H1 (cell line): ENCODE data around the gene GRID2. TPM values are rescaled to one million over a fixed set of nuclear protein-coding genes. Genes with fewer than 3 reads are reported as not detected.

Experiments used
- CTCF ChIA-PET: fragments of 300-600 bp; sonication (Branson Sonifier 250); formaldehyde crosslinking; loops from one replicate; lab custom pipeline; 2021; ENCODE audit not compliant: partially characterized antibody; lab: Charles Lee
- POLR2A ChIA-PET: fragments of 300-600 bp; sonication (Branson Sonifier 250); formaldehyde crosslinking; loops from one replicate; lab custom pipeline; 2021; ENCODE audit warnings: inconsistent platforms; ENCODE audit not compliant: partially characterized antibody; lab: Charles Lee
- DNase-seq, 2 experiments: peaks; one replicate each; pipeline versions ENCODE4 v3.0.0 to v3.0.0-alpha.2; 2010 to 2022; ENCODE audit warnings: low spot score in 2 of 2, low read depth in 1 of 2, mixed read lengths in 1 of 2
- FAIRE-seq: peaks from 2 replicates; lab custom pipeline; 2011; peaks lifted over from hg19 to GRCh38; lab: Jason Lieb, UNC
- H2AFZ ChIP-seq: 2 replicates; pipeline ENCODE4 v1.8.1; 2012; ENCODE audit warnings: low read length, inconsistent platforms
- H2AK5ac ChIP-seq: 2 replicates; pipeline ENCODE4 v1.6.1; 2013; ENCODE audit warnings: low read depth, low read length
- H2BK120ac ChIP-seq: replicated peaks from 2 replicates; pipeline ENCODE3; 2013; ENCODE audit warnings: low read depth, low read length, inconsistent platforms
- H2BK12ac ChIP-seq: 2 replicates; pipeline ENCODE4 v1.6.1; 2013; ENCODE audit warnings: low read depth, low read length
- H2BK15ac ChIP-seq: 2 replicates; pipeline ENCODE4 v1.6.1; 2013; ENCODE audit warnings: low read length
- H2BK20ac ChIP-seq: 2 replicates; pipeline ENCODE4 v1.6.1; 2013; ENCODE audit warnings: low read length
- H2BK5ac ChIP-seq: 2 replicates; pipeline ENCODE4 v1.6.1; 2013; ENCODE audit warnings: low read depth, low read length
- H3K14ac ChIP-seq: 2 replicates; pipeline ENCODE4 v1.6.1; 2013; ENCODE audit warnings: inconsistent platforms; ENCODE audit not compliant: insufficient read length
- H3K18ac ChIP-seq: 2 replicates; pipeline ENCODE4 v1.6.1; 2013; ENCODE audit warnings: low read length; ENCODE audit errors: extremely low read depth
- H3K23ac ChIP-seq: 2 replicates; pipeline ENCODE4 v1.6.1; 2013; ENCODE audit warnings: inconsistent platforms; ENCODE audit not compliant: insufficient read length
- H3K23me2 ChIP-seq: 2 replicates; pipeline ENCODE4 v1.6.1; 2013; ENCODE audit warnings: low read depth, low read length
- H3K27ac ChIP-seq: 2 replicates; pipeline ENCODE4 v1.6.1; 2011; ENCODE audit warnings: low read depth, low read length, inconsistent platforms
- H3K27me3 ChIP-seq, 4 experiments: replicated peaks in 1 of 4; 1 replicate in 1 of 4; 2 replicates in 3 of 4; pipeline versions ENCODE4 v1.6.1 to v1.8.1; 2011 to 2013; ENCODE audit warnings: low read length in 3 of 4, mild to moderate bottlenecking in 3 of 4, inconsistent platforms in 2 of 4, mixed read lengths in 2 of 4, moderate library complexity in 1 of 4; ENCODE audit not compliant: control insufficient read depth in 3 of 4, insufficient read depth in 3 of 4; ENCODE audit errors: extremely low read depth in 1 of 4
- H3K36me3 ChIP-seq, 4 experiments: 2 replicates each; pipeline versions ENCODE4 v1.6.1 to v1.8.1; 2011 to 2013; ENCODE audit warnings: mild to moderate bottlenecking in 4 of 4, low read length in 3 of 4, moderate library complexity in 2 of 4, control low read depth in 1 of 4, inconsistent platforms in 1 of 4; ENCODE audit not compliant: insufficient read depth in 4 of 4, control insufficient read depth in 2 of 4
- H3K4ac ChIP-seq: replicated peaks from 2 replicates; pipeline ENCODE3; 2013; ENCODE audit warnings: low read length, low read depth, mixed read lengths, inconsistent platforms; ENCODE audit not compliant: insufficient read length
- H3K4me1 ChIP-seq, 4 experiments: replicated peaks in 1 of 4; 1 replicate in 1 of 4; 2 replicates in 3 of 4; pipeline versions ENCODE4 v1.6.1 to v1.8.1; 2011 to 2013; ENCODE audit warnings: low read length in 3 of 4, inconsistent platforms in 2 of 4, mixed read lengths in 1 of 4; ENCODE audit not compliant: insufficient read depth in 4 of 4, control insufficient read depth in 3 of 4
- H3K4me2 ChIP-seq, 2 experiments: 2 replicates each; pipeline versions ENCODE4 v1.6.1 to v1.8.1; 2011 to 2013; ENCODE audit warnings: low read depth in 2 of 2, low read length in 2 of 2, control low read depth in 1 of 2, inconsistent platforms in 1 of 2, mild to moderate bottlenecking in 1 of 2; ENCODE audit not compliant: insufficient read depth in 1 of 2
- H3K4me3 ChIP-seq, 4 experiments: fragments of 200-600, 300-600 bp in 1 of 4; sonication (generic), shearing (Covaris generic), sonication (Bioruptor Twin) in 1 of 4; 2 replicates each; pipeline versions ENCODE4 v1.5.1 to v1.8.1; 2011 to 2016; ENCODE audit warnings: low read length in 4 of 4, low read depth in 3 of 4, control low read depth in 2 of 4, inconsistent platforms in 2 of 4, mild to moderate bottlenecking in 2 of 4, mixed read lengths in 1 of 4, moderate library complexity in 1 of 4; ENCODE audit not compliant: insufficient read depth in 2 of 4; ENCODE audit errors: extremely low read depth in 1 of 4
- H3K56ac ChIP-seq: replicated peaks from 2 replicates; pipeline ENCODE3; 2013; ENCODE audit warnings: low read depth, mild to moderate bottlenecking, mixed read lengths, low read length, inconsistent platforms; ENCODE audit not compliant: insufficient read length
- H3K79me1 ChIP-seq: 2 replicates; pipeline ENCODE4 v1.6.1; 2013; ENCODE audit warnings: low read depth, low read length, control low read depth
- H3K79me2 ChIP-seq, 2 experiments: 2 replicates each; pipeline versions ENCODE4 v1.6.1 to v1.8.1; 2012 to 2013; ENCODE audit warnings: low read length in 2 of 2, mild to moderate bottlenecking in 2 of 2, inconsistent platforms in 1 of 2; ENCODE audit not compliant: insufficient read depth in 2 of 2, control insufficient read depth in 1 of 2
- H3K9ac ChIP-seq, 4 experiments: replicated peaks in 1 of 4; 1 replicate in 1 of 4; 2 replicates in 3 of 4; pipeline versions ENCODE4 v1.6.1 to v1.8.1; 2011 to 2013; ENCODE audit warnings: low read depth in 3 of 4, low read length in 3 of 4, control low read depth in 2 of 4, mild to moderate bottlenecking in 2 of 4, moderate library complexity in 2 of 4, inconsistent platforms in 1 of 4; ENCODE audit errors: extremely low read depth in 1 of 4
- H3K9me3 ChIP-seq, 2 experiments: 2 replicates each; pipeline versions ENCODE4 v1.6.1 to v1.8.1; 2012 to 2013; ENCODE audit warnings: mild to moderate bottlenecking in 2 of 2, moderate library complexity in 2 of 2, control low read depth in 1 of 2, inconsistent platforms in 1 of 2, low read depth in 1 of 2, low read length in 1 of 2, mixed read lengths in 1 of 2; ENCODE audit not compliant: insufficient read depth in 2 of 2
- H4K20me1 ChIP-seq, 2 experiments: replicated peaks in 1 of 2; 2 replicates each; pipeline versions ENCODE3 to v1.8.1; 2011 to 2013; ENCODE audit warnings: inconsistent platforms in 2 of 2, low read length in 2 of 2, mild to moderate bottlenecking in 1 of 2; ENCODE audit not compliant: insufficient read depth in 2 of 2, control insufficient read depth in 1 of 2
- H4K5ac ChIP-seq: 2 replicates; pipeline ENCODE4 v1.6.1; 2013; ENCODE audit warnings: low read length, low read depth, mixed read lengths, inconsistent platforms; ENCODE audit not compliant: insufficient read length
- H4K8ac ChIP-seq: 2 replicates; pipeline ENCODE4 v1.8.0; 2013; ENCODE audit warnings: mild to moderate bottlenecking, moderate library complexity, low read length, inconsistent platforms; ENCODE audit not compliant: insufficient read depth; ENCODE audit errors: extremely low read depth
- H4K91ac ChIP-seq: replicated peaks from 2 replicates; pipeline ENCODE3; 2013; ENCODE audit warnings: low read length, mixed read lengths, inconsistent platforms; ENCODE audit not compliant: insufficient read length
- ASH2L ChIP-seq: fragments of 200-600, 300-600 bp; sonication (generic); IDR thresholded peaks from one replicate; pipeline ENCODE4 v1.7.1; 2017; ENCODE audit warnings: low read length
- EP300 ChIP-seq, 2 experiments: IDR thresholded peaks; 1 replicate in 1 of 2; 2 replicates in 1 of 2; pipeline ENCODE4 v1.6.1; 2011 to 2012; ENCODE audit warnings: low read depth in 2 of 2, low read length in 2 of 2, mild to moderate bottlenecking in 2 of 2, borderline replicate concordance in 1 of 2, inconsistent platforms in 1 of 2, moderate library complexity in 1 of 2
- KDM5A ChIP-seq: fragments of 200-600 bp; IDR thresholded peaks from 2 replicates; pipeline ENCODE4 v1.7.1; 2012; ENCODE audit warnings: mild to moderate bottlenecking, low read length, inconsistent platforms, mixed read lengths
- PHF8 ChIP-seq: fragments of 200-600 bp; sonication (generic); conservative IDR thresholded peaks from 2 replicates; pipeline ENCODE4 v1.7.1; 2012; ENCODE audit warnings: low read depth, mild to moderate bottlenecking, inconsistent platforms, low read length, moderate library complexity
- RAD21 ChIP-seq, 2 experiments: IDR thresholded peaks in 1 of 2; conservative IDR thresholded peaks in 1 of 2; 2 replicates each; pipeline ENCODE4 v1.6.1; 2011; ENCODE audit warnings: low read depth in 2 of 2, low read length in 2 of 2, improper control_type of control experiment in 1 of 2, inconsistent platforms in 1 of 2, mild to moderate bottlenecking in 1 of 2, moderate library complexity in 1 of 2
- SIRT6 ChIP-seq: IDR thresholded peaks from one replicate; pipeline ENCODE4 v1.7.1; 2012; ENCODE audit warnings: low read length, inconsistent platforms
- SIX5 ChIP-seq: IDR thresholded peaks from 2 replicates; pipeline ENCODE4 v1.6.1; 2011; ENCODE audit warnings: mild to moderate bottlenecking, low read depth, low read length
- TAF1 ChIP-seq: IDR thresholded peaks from 2 replicates; pipeline ENCODE4 v1.6.1; 2011; ENCODE audit warnings: mild to moderate bottlenecking, low read depth, low read length
- ZNF274 ChIP-seq: IDR thresholded peaks from 2 replicates; pipeline ENCODE4 v1.7.0; 2012; ENCODE audit warnings: low read length, borderline replicate concordance; ENCODE audit errors: extremely low read depth
- WGBS, 2 experiments: shearing (Covaris generic) in 1 of 2; methylation state at CpG; one replicate each; pipeline versions ENCODE4 v1.1.6 to v1.1.7; 2013 to 2015; ENCODE audit warnings: low lambda C conversion rate in 2 of 2, mixed read lengths in 2 of 2, inconsistent platforms in 1 of 2, low coverage in 1 of 2, missing lambda C conversion rate in 1 of 2; ENCODE audit not compliant: insufficient replicate concordance in 2 of 2, insufficient coverage in 1 of 2, insufficient read length in 1 of 2; ENCODE audit errors: extremely low coverage in 1 of 2, missing lambda C conversion rate in 1 of 2; 5-methylcytosine and 5-hydroxymethylcytosine counted together
- polyA plus RNA-seq, 7 experiments: library from polyadenylated mRNA; depleted of rRNA in 3 of 7; stranded (reverse) in 5 of 7; unstranded in 2 of 7; fragments of >200 nt in 5 of 7; fragments of 200-250 nt in 2 of 7; gene quantifications; 1 replicate in 5 of 7; 2 replicates in 1 of 7; 4 replicates in 1 of 7; pipeline versions ENCODE4 v1.2.1 to v1.2.3, GENCODE V29; 2011 to 2013; ENCODE audit warnings: missing spikeins in 2 of 7, mixed read lengths in 2 of 7
- total RNA-seq: library from RNA; stranded (reverse); fragmentation: NEBNext Ultra II Directional; extraction: Animal tissue kit (Norgen Biotek cat#: 25700); gene quantifications from 2 replicates; pipeline ENCODE4 v1.2.1, GENCODE V29; 2021
- TF ChIP-seq, protein P1 (sequence below): IDR thresholded peaks from 2 replicates; pipeline ENCODE4 v1.6.1; 2011; ENCODE audit warnings: low read length, improper control_type of control experiment
- TF ChIP-seq, protein P2 (sequence below): IDR thresholded peaks from 2 replicates; pipeline ENCODE4 v1.6.1; 2012; ENCODE audit warnings: inconsistent platforms

GRID2 gene
- total and polyA plus RNA-seq, 2 of the 8 experiments (the other 6 are each of a cell fraction or from before 2014, with no cell fraction given) = 31.1 to 81.9 TPM

GRCh38 chr4:92279296-92279695, 24.5 kb upstream of the GRID2 start:
- Histone ChIP-seq H3K18ac (no peak overlapping the region), H4K20me1 (no peaks in the 10 kb centered on the region), H2AK5ac (no peak overlapping the region), H4K8ac (no peak overlapping the region), H2BK5ac (peak overlapping the region; percentile 47; the same call in 1 of the 2 replicates), H2AFZ (no peak overlapping the region), H3K23me2 (peaks cover 2% of the 10 kb centered on the region; the same call in 1 of the 2 replicates), H3K23ac (no peak overlapping the region), H3K4me2 (peak overlapping the region; percentile 56 to 58; a peak in 2 of 4 replicates), H3K4me3 (peak overlapping the region in 1 of 4 experiments; percentile 97; a peak in 3 of 8 replicates), H3K9ac (peak overlapping the region in 1 of 4 experiments; percentile 34; a peak in 1 of 7 replicates), H3K79me1 (no peaks in the 10 kb centered on the region), H2BK20ac (no peak overlapping the region), H4K91ac (no peak overlapping the region), H3K36me3 (peaks cover 0 to 10% (median 3%) of the 10 kb centered on the region in 4 experiments; a peak in 4 of 8 replicates), H3K79me2 (peaks cover 0 to 49% of the 10 kb centered on the region in 2 experiments; a peak in 2 of 4 replicates), H3K4ac (no peak overlapping the region), H3K27me3 (peaks cover 0 to 1% (median 0%) of the 10 kb centered on the region in 4 experiments; a peak in 1 of 7 replicates), H3K14ac (no peak overlapping the region), H3K56ac (no peak overlapping the region), H2BK120ac (no peak overlapping the region), H2BK12ac (no peak overlapping the region), H2BK15ac (no peak overlapping the region), H3K4me1 (peaks cover 0 to 12% (median 1%) of the 10 kb centered on the region in 4 experiments; a peak in 3 of 7 replicates), H4K5ac (peak overlapping the region; percentile 97), H3K27ac (peak overlapping the region; percentile 6; the same call in 1 of the 2 replicates), H3K9me3 (no peaks in the 10 kb centered on the region)
- FAIRE-seq (no peak), DNase-seq (no peak)
- POLR2A ChIA-PET = interaction anchor here (1.3 to 3.5 kb wide), 2 partner anchors 8 to 25 kb away, joined by 4 to 36 read pairs; partner anchors contain the start of gene GRID2
- WGBS, 2 experiments = 3% methylated on average over 1 of the region's 1 CpG; no CpG with 5 or more reads in 1 of the 2 experiments
- CTCF ChIA-PET = no interaction called here
- no peak for TF ChIP-seq PHF8
- TF ChIP-seq SIX5 = no peak
- no peak for TF ChIP-seq RAD21 (IDR thresholded peaks at IDR 0.05 in 1 of 2, conservative IDR thresholded peaks at IDR 0.05 in 1 of 2; ENCODE audit: low read depth in 2 of 2, low read length in 2 of 2)
- TF ChIP-seq, protein P1, sequence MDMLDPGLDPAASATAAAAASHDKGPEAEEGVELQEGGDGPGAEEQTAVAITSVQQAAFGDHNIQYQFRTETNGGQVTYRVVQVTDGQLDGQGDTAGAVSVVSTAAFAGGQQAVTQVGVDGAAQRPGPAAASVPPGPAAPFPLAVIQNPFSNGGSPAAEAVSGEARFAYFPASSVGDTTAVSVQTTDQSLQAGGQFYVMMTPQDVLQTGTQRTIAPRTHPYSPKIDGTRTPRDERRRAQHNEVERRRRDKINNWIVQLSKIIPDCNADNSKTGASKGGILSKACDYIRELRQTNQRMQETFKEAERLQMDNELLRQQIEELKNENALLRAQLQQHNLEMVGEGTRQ = no peak
- TF ChIP-seq SIRT6 = no peak
- TF ChIP-seq KDM5A = no peak
- no peak for TF ChIP-seq TAF1
- TF ChIP-seq ZNF274 = no peak
- TF ChIP-seq EP300 (IDR thresholded peaks at IDR 0.05; ENCODE audit: borderline replicate concordance in 1 of 2, low read depth in 2 of 2, low read length in 2 of 2) = no peak
- TF ChIP-seq ASH2L = no peak
- TF ChIP-seq, protein P2, sequence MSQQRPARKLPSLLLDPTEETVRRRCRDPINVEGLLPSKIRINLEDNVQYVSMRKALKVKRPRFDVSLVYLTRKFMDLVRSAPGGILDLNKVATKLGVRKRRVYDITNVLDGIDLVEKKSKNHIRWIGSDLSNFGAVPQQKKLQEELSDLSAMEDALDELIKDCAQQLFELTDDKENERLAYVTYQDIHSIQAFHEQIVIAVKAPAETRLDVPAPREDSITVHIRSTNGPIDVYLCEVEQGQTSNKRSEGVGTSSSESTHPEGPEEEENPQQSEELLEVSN = no peak
